Measurements from ENCODE around the gene ST3GAL6. TPM values are rescaled to one million over a fixed set of nuclear protein-coding genes. Genes with fewer than 3 reads are reported as not detected.
A peak's percentile ranks its signal among the peaks of the same experiment; 100 is the strongest.

ST3GAL6 gene
- total RNA-seq, 1 donor, result 5.5 TPM

GRCh38 chr3:98755601-98756000 lies 7.5 kb upstream of the ST3GAL6 start:
- no peaks in the 10 kb centered on the region for H3K9me3 ChIP-seq (ENCODE audit: low read depth, low read length)
- no peaks in the 10 kb centered on the region for H3K4me1 ChIP-seq (ENCODE audit: insufficient read depth, low read length)
- H3K4me3 ChIP-seq (ENCODE audit: low read length), result no peak overlapping the region
- no peaks in the 10 kb centered on the region for H3K27me3 ChIP-seq (ENCODE audit: insufficient read depth, low read length)

GRCh38 chr3:98759629-98760028 lies 3.5 kb upstream of the ST3GAL6 start:
- H3K4me1 ChIP-seq (ENCODE audit: insufficient read depth, low read length), result peaks cover 25% of the 10 kb centered on the region
- no peaks in the 10 kb centered on the region for H3K27me3 ChIP-seq (ENCODE audit: insufficient read depth, low read length)
- no peak overlapping the region for H3K4me3 ChIP-seq (ENCODE audit: low read length)
- no peaks in the 10 kb centered on the region for H3K9me3 ChIP-seq (ENCODE audit: low read depth, low read length)

- Histone ChIP-seq H3K9me3 (ENCODE audit: low read depth, low read length) (no peaks in the 10 kb centered on the region), H3K27me3 (ENCODE audit: insufficient read depth, low read length) (no peaks in the 10 kb centered on the region), H3K4me1 (ENCODE audit: insufficient read depth, low read length) (peaks cover 44% of the 10 kb centered on the region), H3K4me3 (ENCODE audit: low read length) (no peak overlapping the region)
Measured at GRCh38 chr3:98761643-98762229, 1.4 kb upstream of the ST3GAL6 start.

- Histone ChIP-seq H3K4me1 (ENCODE audit: insufficient read depth, low read length) (peaks cover 51% of the 10 kb centered on the region), H3K9me3 (ENCODE audit: low read depth, low read length) (no peaks in the 10 kb centered on the region), H3K4me3 (ENCODE audit: low read length) (peak overlapping the region; percentile 53), H3K27me3 (ENCODE audit: insufficient read depth, low read length) (no peaks in the 10 kb centered on the region)
Measured at GRCh38 chr3:98763819-98764418, 779 bp downstream of the ST3GAL6 start.

GRCh38 chr3:98764472-98764884 lies 1.3 kb downstream of the ST3GAL6 start:
- H3K9me3 ChIP-seq (ENCODE audit: low read depth, low read length), result no peaks in the 10 kb centered on the region
- peak overlapping the region; percentile 53 for H3K4me3 ChIP-seq (ENCODE audit: low read length)
- H3K27me3 ChIP-seq (ENCODE audit: insufficient read depth, low read length), result no peaks in the 10 kb centered on the region
- peaks cover 54% of the 10 kb centered on the region for H3K4me1 ChIP-seq (ENCODE audit: insufficient read depth, low read length)

- H3K4me3 ChIP-seq (ENCODE audit: low read length), result no peak overlapping the region
- no peaks in the 10 kb centered on the region for H3K27me3 ChIP-seq (ENCODE audit: insufficient read depth, low read length)
- peaks cover 61% of the 10 kb centered on the region for H3K4me1 ChIP-seq (ENCODE audit: insufficient read depth, low read length)
- no peaks in the 10 kb centered on the region for H3K9me3 ChIP-seq (ENCODE audit: low read depth, low read length)
Measured at GRCh38 chr3:98765721-98766120, 2.6 kb downstream of the ST3GAL6 start.

- H3K9me3 ChIP-seq (ENCODE audit: low read depth, low read length), result no peaks in the 10 kb centered on the region
- H3K4me1 ChIP-seq (ENCODE audit: insufficient read depth, low read length), result peaks cover 51% of the 10 kb centered on the region
- no peaks in the 10 kb centered on the region for H3K27me3 ChIP-seq (ENCODE audit: insufficient read depth, low read length)
- H3K4me3 ChIP-seq (ENCODE audit: low read length), result no peak overlapping the region
Measured at GRCh38 chr3:98766924-98767323, 3.8 kb downstream of the ST3GAL6 start.

GRCh38 chr3:98768961-98769360 lies 5.8 kb downstream of the ST3GAL6 start:
- Histone ChIP-seq H3K27me3 (ENCODE audit: insufficient read depth, low read length) (no peaks in the 10 kb centered on the region), H3K4me3 (ENCODE audit: low read length) (no peak overlapping the region), H3K9me3 (ENCODE audit: low read depth, low read length) (no peaks in the 10 kb centered on the region), H3K4me1 (ENCODE audit: insufficient read depth, low read length) (peaks cover 40% of the 10 kb centered on the region)

GRCh38 chr3:98769448-98769847 lies 6.3 kb downstream of the ST3GAL6 start:
- H3K4me3 ChIP-seq (ENCODE audit: low read length), result no peak overlapping the region
- no peaks in the 10 kb centered on the region for H3K9me3 ChIP-seq (ENCODE audit: low read depth, low read length)
- H3K4me1 ChIP-seq (ENCODE audit: insufficient read depth, low read length), result peaks cover 38% of the 10 kb centered on the region
- H3K27me3 ChIP-seq (ENCODE audit: insufficient read depth, low read length), result no peaks in the 10 kb centered on the region

GRCh38 chr3:98770261-98771039 lies 7.3 kb downstream of the ST3GAL6 start:
- Histone ChIP-seq H3K9me3 (ENCODE audit: low read depth, low read length) (no peaks in the 10 kb centered on the region), H3K4me3 (ENCODE audit: low read length) (no peak overlapping the region), H3K27me3 (ENCODE audit: insufficient read depth, low read length) (no peaks in the 10 kb centered on the region), H3K4me1 (ENCODE audit: insufficient read depth, low read length) (peaks cover 29% of the 10 kb centered on the region)

- peaks cover 21% of the 10 kb centered on the region for H3K4me1 ChIP-seq (ENCODE audit: insufficient read depth, low read length)
- H3K27me3 ChIP-seq (ENCODE audit: insufficient read depth, low read length), result no peaks in the 10 kb centered on the region
- no peak overlapping the region for H3K4me3 ChIP-seq (ENCODE audit: low read length)
- no peaks in the 10 kb centered on the region for H3K9me3 ChIP-seq (ENCODE audit: low read depth, low read length)
Measured at GRCh38 chr3:98772022-98772421, 8.9 kb downstream of the ST3GAL6 start.

- Histone ChIP-seq H3K4me1 (ENCODE audit: insufficient read depth, low read length) (peaks cover 38% of the 10 kb centered on the region), H3K4me3 (ENCODE audit: low read length) (no peak overlapping the region), H3K27me3 (ENCODE audit: insufficient read depth, low read length) (no peaks in the 10 kb centered on the region), H3K9me3 (ENCODE audit: low read depth, low read length) (no peaks in the 10 kb centered on the region)
Measured at GRCh38 chr3:98775459-98776139, 12.5 kb downstream of the ST3GAL6 start.

GRCh38 chr3:98776140-98776493 lies 13.0 kb downstream of the ST3GAL6 start:
- Histone ChIP-seq H3K4me1 (ENCODE audit: insufficient read depth, low read length) (peaks cover 36% of the 10 kb centered on the region), H3K4me3 (ENCODE audit: low read length) (no peak overlapping the region), H3K27me3 (ENCODE audit: insufficient read depth, low read length) (no peaks in the 10 kb centered on the region), H3K9me3 (ENCODE audit: low read depth, low read length) (no peaks in the 10 kb centered on the region)

GRCh38 chr3:98777286-98777685 lies 14.1 kb downstream of the ST3GAL6 start:
- H3K4me3 ChIP-seq (ENCODE audit: low read length), result no peak overlapping the region
- H3K4me1 ChIP-seq (ENCODE audit: insufficient read depth, low read length), result peaks cover 36% of the 10 kb centered on the region
- no peaks in the 10 kb centered on the region for H3K9me3 ChIP-seq (ENCODE audit: low read depth, low read length)
- no peaks in the 10 kb centered on the region for H3K27me3 ChIP-seq (ENCODE audit: insufficient read depth, low read length)

- Histone ChIP-seq H3K9me3 (ENCODE audit: low read depth, low read length) (no peaks in the 10 kb centered on the region), H3K4me3 (ENCODE audit: low read length) (no peak overlapping the region), H3K4me1 (ENCODE audit: insufficient read depth, low read length) (peaks cover 36% of the 10 kb centered on the region), H3K27me3 (ENCODE audit: insufficient read depth, low read length) (no peaks in the 10 kb centered on the region)
Measured at GRCh38 chr3:98777801-98778220, 14.7 kb downstream of the ST3GAL6 start.

Measured in mononuclear cell (primary cell).